SH-SY5Y (cell line): ENCODE results near the gene ELOA.

Source experiments
- GATA2 ChIP-seq: IDR thresholded peaks from 2 replicates; pipeline ENCODE4 v1.6.1; 2011; ENCODE audit warnings: mild to moderate bottlenecking, low read depth, low read length
- GATA3 ChIP-seq: IDR thresholded peaks from 2 replicates; pipeline ENCODE4 v1.6.1; 2011; ENCODE audit warnings: low read depth, mild to moderate bottlenecking, low read length, moderate library complexity

GRCh38 chr1:23751050-23751814 is 8.0 kb downstream of the ELOA start:
- TF ChIP-seq GATA2 (no peak), GATA3 (no peak)
